Measurements from ENCODE around the gene CEP131. TPM values are rescaled to one million over a fixed set of nuclear protein-coding genes. Genes with fewer than 3 reads are reported as not detected.

CEP131 gene
- total and polyA plus RNA-seq, 3 experiments from 2014 or later = 6.5 to 13.3 (median 13.2) TPM

- Histone ChIP-seq H3K27me3 (ENCODE audit: insufficient read depth, low read length, poor library complexity, severe bottlenecking) (peaks cover 14% of the 10 kb centered on the region), H3K4me1 (ENCODE audit: insufficient read depth, low read length) (no peaks in the 10 kb centered on the region), H3K36me3 (ENCODE audit: insufficient read depth, low read length) (no peaks in the 10 kb centered on the region), H3K4me3 (ENCODE audit: low read length) (no peak overlapping the region), H3K9me3 (ENCODE audit: low read length) (no peaks in the 10 kb centered on the region), H3K27ac (ENCODE audit: low read depth, low read length) (no peak overlapping the region)
- Mint-ChIP-seq H3K4me1 (peaks cover 0 to 6% (median 1%) of the 10 kb centered on the region in 3 donors), H3K9me3 (no peaks in the 10 kb centered on the region), H3K27ac (no peak overlapping the region), H3K4me3 (no peak overlapping the region), H3K36me3 (no peaks in the 10 kb centered on the region), H3K27me3 (peaks cover 16 to 39% of the 10 kb centered on the region in 2 donors)
- no peak for DNase-seq
- ChIA-PET CTCF (no interaction called here), POLR2A (no interaction called here)
Observed at GRCh38 chr17:81162491-81162890, 60.3 kb downstream of the CEP131 start.

DNA sequence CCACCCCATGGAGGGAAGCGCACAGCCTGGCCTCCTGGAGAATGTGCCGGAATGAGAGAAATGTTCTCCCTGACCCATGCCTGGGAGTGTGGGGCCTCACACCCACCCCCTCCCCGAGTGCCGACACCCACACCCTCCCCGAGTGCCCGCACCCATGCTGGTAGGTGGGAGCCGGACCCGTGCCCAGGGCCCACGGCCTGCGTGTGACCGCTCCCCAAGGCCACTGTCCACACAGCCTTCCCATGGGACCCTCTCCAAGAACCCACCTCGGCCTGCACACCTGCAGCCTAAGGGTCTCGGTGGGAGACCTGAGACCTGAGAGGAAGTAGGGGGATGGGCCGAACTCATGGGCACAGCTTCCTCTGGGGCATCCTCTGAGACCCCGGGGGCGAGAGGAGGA lies 60.8 kb downstream of the CEP131 start:
- H3K9me3 ChIP-seq (ENCODE audit: low read length) = no peaks in the 10 kb centered on the region
- H3K27me3 Mint-ChIP-seq = peaks cover 12 to 35% of the 10 kb centered on the region in 2 donors
- ChIA-PET POLR2A (no interaction called here), CTCF (no interaction called here)
- no peak overlapping the region for H3K4me3 ChIP-seq (ENCODE audit: low read length)
- no peaks in the 10 kb centered on the region for H3K36me3 ChIP-seq (ENCODE audit: insufficient read depth, low read length)
- peaks cover 14% of the 10 kb centered on the region for H3K27me3 ChIP-seq (ENCODE audit: insufficient read depth, low read length, poor library complexity, severe bottlenecking)
- no peak overlapping the region for H3K27ac Mint-ChIP-seq
- H3K36me3 Mint-ChIP-seq = no peaks in the 10 kb centered on the region
- DNase-seq = no peak
- no peak overlapping the region for H3K27ac ChIP-seq (ENCODE audit: low read depth, low read length)
- H3K9me3 Mint-ChIP-seq = no peaks in the 10 kb centered on the region
- H3K4me3 Mint-ChIP-seq = no peak overlapping the region
- peaks cover 0 to 4% (median 1%) of the 10 kb centered on the region in 3 donors for H3K4me1 Mint-ChIP-seq
- H3K4me1 ChIP-seq (ENCODE audit: insufficient read depth, low read length) = no peaks in the 10 kb centered on the region

- H3K9me3 ChIP-seq (ENCODE audit: low read length) = no peaks in the 10 kb centered on the region
Observed at GRCh38 chr17:81161536-81161935, 61.2 kb downstream of the CEP131 start.

DNA sequence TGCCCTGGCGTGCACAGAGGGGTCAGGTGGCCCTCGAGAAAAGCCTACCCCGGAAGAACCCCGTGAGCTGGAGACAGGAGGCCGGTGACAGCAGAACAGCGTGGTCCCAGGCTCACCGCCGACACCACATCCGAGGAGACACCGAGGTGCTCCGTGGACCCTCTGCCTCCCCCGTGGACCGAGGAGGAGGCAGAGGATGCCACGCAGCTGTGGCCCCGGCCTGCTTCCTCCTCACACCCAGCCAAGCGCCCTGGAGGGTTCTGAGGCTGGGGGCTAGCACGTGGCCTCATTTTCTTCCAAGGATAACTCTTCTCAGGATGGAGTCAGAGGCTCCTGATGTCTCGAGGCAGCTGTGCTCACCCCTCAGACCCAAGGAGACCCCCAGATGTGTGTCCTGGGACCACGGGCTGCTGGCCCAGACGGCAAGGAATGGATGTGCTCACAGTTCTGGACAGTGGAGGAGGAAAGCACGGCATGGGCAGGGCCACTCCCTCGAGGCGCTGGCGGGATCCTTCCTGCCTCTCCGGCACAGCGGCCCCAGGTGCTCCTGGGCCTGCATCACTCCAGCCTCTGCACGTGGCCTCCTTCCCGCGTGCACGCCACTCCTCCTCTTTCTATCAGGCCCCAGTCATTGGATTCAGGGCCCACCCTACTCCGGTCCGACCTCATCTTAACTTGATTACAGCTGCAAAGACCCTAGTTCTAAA lies 61.9 kb downstream of the CEP131 start:
- Mint-ChIP-seq H3K4me1 (peaks cover 0 to 4% (median 1%) of the 10 kb centered on the region in 3 donors), H3K4me3 (no peak overlapping the region), H3K27ac (no peak overlapping the region), H3K27me3 (peaks cover 12 to 35% of the 10 kb centered on the region in 2 donors), H3K36me3 (no peaks in the 10 kb centered on the region), H3K9me3 (no peaks in the 10 kb centered on the region)
- no peak overlapping the region for H3K27ac ChIP-seq (ENCODE audit: low read depth, low read length)
- no peak overlapping the region for H3K4me3 ChIP-seq (ENCODE audit: low read length)
- DNase-seq = no peak
- ChIA-PET CTCF (no interaction called here), POLR2A (no interaction called here)
- no peaks in the 10 kb centered on the region for H3K36me3 ChIP-seq (ENCODE audit: insufficient read depth, low read length)
- H3K9me3 ChIP-seq (ENCODE audit: low read length) = no peaks in the 10 kb centered on the region
- no peaks in the 10 kb centered on the region for H3K4me1 ChIP-seq (ENCODE audit: insufficient read depth, low read length)
- H3K27me3 ChIP-seq (ENCODE audit: insufficient read depth, low read length, poor library complexity, severe bottlenecking) = peaks cover 14% of the 10 kb centered on the region

More at GRCh38 chr17:81161536-81161935, 61.2 kb downstream of the CEP131 start:
- ChIA-PET POLR2A (no interaction called here), CTCF (no interaction called here)
- H3K4me3 ChIP-seq (ENCODE audit: low read length) = no peak overlapping the region
- Mint-ChIP-seq H3K36me3 (no peaks in the 10 kb centered on the region), H3K4me1 (peaks cover 0 to 4% (median 1%) of the 10 kb centered on the region in 3 donors), H3K27me3 (peaks cover 12 to 35% of the 10 kb centered on the region in 2 donors), H3K27ac (no peak overlapping the region), H3K4me3 (no peak overlapping the region), H3K9me3 (no peaks in the 10 kb centered on the region)
- no peak overlapping the region for H3K27ac ChIP-seq (ENCODE audit: low read depth, low read length)
- H3K36me3 ChIP-seq (ENCODE audit: insufficient read depth, low read length) = no peaks in the 10 kb centered on the region
- H3K27me3 ChIP-seq (ENCODE audit: insufficient read depth, low read length, poor library complexity, severe bottlenecking) = peaks cover 14% of the 10 kb centered on the region
- no peaks in the 10 kb centered on the region for H3K4me1 ChIP-seq (ENCODE audit: insufficient read depth, low read length)
- no peak for DNase-seq

DNA sequence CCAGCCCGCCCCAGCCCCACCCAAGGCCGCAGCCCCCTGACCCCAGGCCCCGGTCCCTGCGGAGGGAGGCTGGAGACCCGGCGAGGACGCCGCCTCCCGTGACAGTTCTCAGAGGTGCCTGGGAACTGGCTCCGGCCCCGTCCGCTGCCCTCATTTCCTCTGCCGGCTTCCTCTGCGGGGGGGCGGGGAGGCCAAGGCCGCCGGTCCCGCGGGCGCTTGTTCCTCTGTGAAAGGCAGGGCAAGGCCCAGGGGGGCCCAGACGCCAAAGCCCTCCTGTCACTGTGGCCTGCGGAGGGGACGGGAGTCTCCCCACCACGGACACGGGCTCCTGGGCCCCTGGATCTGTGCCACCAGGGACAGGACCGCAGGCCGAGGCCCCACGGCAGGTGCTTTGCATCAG lies 62.5 kb downstream of the CEP131 start:
- ChIA-PET CTCF (no interaction called here), POLR2A (no interaction called here)
- Mint-ChIP-seq H3K27me3 (peaks cover 12 to 35% of the 10 kb centered on the region in 2 donors), H3K36me3 (no peaks in the 10 kb centered on the region), H3K4me3 (no peak overlapping the region), H3K27ac (peak overlapping the region in 1 of 8 donors; percentile 32), H3K9me3 (no peaks in the 10 kb centered on the region), H3K4me1 (peaks cover 0 to 4% (median 1%) of the 10 kb centered on the region in 3 donors)
- Histone ChIP-seq H3K4me1 (ENCODE audit: insufficient read depth, low read length) (no peaks in the 10 kb centered on the region), H3K9me3 (ENCODE audit: low read length) (no peaks in the 10 kb centered on the region), H3K27me3 (ENCODE audit: insufficient read depth, low read length, poor library complexity, severe bottlenecking) (peaks cover 14% of the 10 kb centered on the region), H3K36me3 (ENCODE audit: insufficient read depth, low read length) (no peaks in the 10 kb centered on the region), H3K27ac (ENCODE audit: low read depth, low read length) (no peak overlapping the region), H3K4me3 (ENCODE audit: low read length) (no peak overlapping the region)
- no peak for DNase-seq

DNA sequence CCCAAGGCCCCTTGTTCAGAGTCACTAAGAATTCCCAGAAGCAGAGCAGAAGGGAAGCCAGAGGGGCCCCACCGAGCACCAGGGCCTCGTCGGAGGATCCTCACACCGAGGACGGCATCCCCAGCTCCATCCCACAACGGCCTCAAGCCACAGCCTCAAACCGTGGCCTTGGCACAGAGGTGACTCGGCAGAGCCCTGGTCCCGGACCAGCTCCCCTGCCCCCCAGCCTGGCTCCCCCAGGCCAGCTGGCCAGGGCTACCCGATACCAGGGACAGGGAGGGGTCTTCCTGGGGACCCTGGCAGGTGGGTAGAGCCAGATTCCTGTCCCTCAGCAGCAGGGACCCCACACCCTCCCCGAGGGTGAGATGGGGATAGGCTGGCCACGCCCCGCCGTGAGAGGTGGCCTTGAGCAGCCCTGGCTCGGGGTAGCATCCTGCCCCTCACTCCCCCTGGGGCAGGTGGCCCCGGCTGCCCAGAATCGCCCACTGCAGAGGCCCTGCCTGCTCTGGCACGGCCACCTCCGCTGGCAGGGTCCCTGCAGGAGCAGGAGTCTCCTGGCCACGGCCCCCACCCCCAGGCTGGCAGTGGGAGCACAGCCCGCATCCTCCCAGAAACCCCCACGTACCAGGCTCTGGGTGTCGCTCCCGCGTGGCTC lies 63.0 kb downstream of the CEP131 start:
- H3K9me3 ChIP-seq (ENCODE audit: low read length) = no peaks in the 10 kb centered on the region
- H3K36me3 Mint-ChIP-seq = no peaks in the 10 kb centered on the region
- no peak overlapping the region for H3K27ac ChIP-seq (ENCODE audit: low read depth, low read length)
- no peaks in the 10 kb centered on the region for H3K36me3 ChIP-seq (ENCODE audit: insufficient read depth, low read length)
- H3K4me3 ChIP-seq (ENCODE audit: low read length) = no peak overlapping the region
- H3K27me3 ChIP-seq (ENCODE audit: insufficient read depth, low read length, poor library complexity, severe bottlenecking) = peaks cover 9% of the 10 kb centered on the region
- H3K27ac Mint-ChIP-seq = no peak overlapping the region
- peaks cover 0 to 4% (median 1%) of the 10 kb centered on the region in 3 donors for H3K4me1 Mint-ChIP-seq
- ChIA-PET CTCF (interaction anchor here (1.7 kb wide), 1 partner anchor 12 kb away, joined by 4 read pairs; no protein-coding TSS in a partner anchor), POLR2A (no interaction called here)
- H3K4me3 Mint-ChIP-seq = no peak overlapping the region
- no peak for DNase-seq
- H3K27me3 Mint-ChIP-seq = peaks cover 16 to 34% of the 10 kb centered on the region in 2 donors
- no peaks in the 10 kb centered on the region for H3K9me3 Mint-ChIP-seq
- no peaks in the 10 kb centered on the region for H3K4me1 ChIP-seq (ENCODE audit: insufficient read depth, low read length)

- Histone ChIP-seq H3K9me3 (ENCODE audit: low read length) (no peaks in the 10 kb centered on the region), H3K27ac (ENCODE audit: low read depth, low read length) (no peak overlapping the region), H3K4me3 (ENCODE audit: low read length) (no peak overlapping the region), H3K36me3 (ENCODE audit: insufficient read depth, low read length) (no peaks in the 10 kb centered on the region), H3K27me3 (ENCODE audit: insufficient read depth, low read length, poor library complexity, severe bottlenecking) (peaks cover 9% of the 10 kb centered on the region), H3K4me1 (ENCODE audit: insufficient read depth, low read length) (no peaks in the 10 kb centered on the region)
- Mint-ChIP-seq H3K36me3 (no peaks in the 10 kb centered on the region), H3K4me1 (peaks cover 0 to 4% (median 1%) of the 10 kb centered on the region in 3 donors), H3K27ac (no peak overlapping the region), H3K27me3 (peaks cover 13 to 28% of the 10 kb centered on the region in 2 donors), H3K4me3 (no peak overlapping the region), H3K9me3 (no peaks in the 10 kb centered on the region)
- ChIA-PET POLR2A (no interaction called here), CTCF (interaction anchor here (1.7 kb wide), 1 partner anchor 11 kb away, joined by 4 read pairs; no protein-coding TSS in a partner anchor)
- no peak for DNase-seq
Observed at GRCh38 chr17:81158688-81159590, 63.8 kb downstream of the CEP131 start.

Data from CD8-positive, alpha-beta memory T cell (primary cell).